ENCODE results near the gene MYO18A. TPM values are rescaled to one million over a fixed set of nuclear protein-coding genes. Genes with fewer than 3 reads are reported as not detected.

The MYO18A gene
- total RNA-seq, 4 donors from 2014 or later = 14.5 to 72.3 (median 50.8) TPM

DNA sequence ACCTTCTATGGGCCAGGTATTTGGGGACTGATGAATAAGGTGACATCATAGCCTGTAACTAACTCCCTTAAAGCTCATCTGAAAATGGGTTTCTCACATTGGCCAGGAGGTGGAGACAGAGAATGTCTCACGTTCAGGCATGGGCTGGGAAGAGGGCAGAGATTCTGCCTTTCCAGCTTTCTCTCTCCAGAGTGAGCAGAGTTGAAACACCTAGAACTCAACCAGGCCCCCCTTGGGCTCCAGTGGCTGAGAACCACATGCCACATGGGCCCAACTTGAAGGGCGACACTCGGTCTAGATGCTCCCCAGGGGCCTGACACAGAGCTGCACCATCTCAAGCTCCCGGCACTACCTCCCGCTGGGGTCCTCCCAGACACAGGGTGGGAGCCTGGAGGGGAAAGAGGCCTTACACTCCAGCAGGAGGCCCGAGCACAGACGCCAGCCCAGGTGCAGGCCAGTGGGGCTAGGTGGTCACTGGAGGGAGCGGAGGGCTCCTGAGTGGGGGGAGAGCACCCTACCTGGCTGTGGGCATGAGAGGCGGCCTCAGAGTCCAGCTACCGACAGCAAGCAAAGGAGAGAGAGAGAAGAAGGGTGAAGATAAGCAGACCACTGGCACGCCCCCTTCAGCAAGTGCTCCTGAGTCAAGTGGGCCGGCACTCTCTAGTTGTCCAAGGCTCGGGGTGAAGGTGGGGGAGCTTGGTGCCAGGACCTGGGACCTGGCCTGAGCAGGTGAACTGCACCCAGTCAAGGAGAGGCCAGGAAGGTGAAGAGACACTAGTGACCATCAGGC lies 55.9 kb downstream of the MYO18A start:
- TF ChIP-seq, protein P1, sequence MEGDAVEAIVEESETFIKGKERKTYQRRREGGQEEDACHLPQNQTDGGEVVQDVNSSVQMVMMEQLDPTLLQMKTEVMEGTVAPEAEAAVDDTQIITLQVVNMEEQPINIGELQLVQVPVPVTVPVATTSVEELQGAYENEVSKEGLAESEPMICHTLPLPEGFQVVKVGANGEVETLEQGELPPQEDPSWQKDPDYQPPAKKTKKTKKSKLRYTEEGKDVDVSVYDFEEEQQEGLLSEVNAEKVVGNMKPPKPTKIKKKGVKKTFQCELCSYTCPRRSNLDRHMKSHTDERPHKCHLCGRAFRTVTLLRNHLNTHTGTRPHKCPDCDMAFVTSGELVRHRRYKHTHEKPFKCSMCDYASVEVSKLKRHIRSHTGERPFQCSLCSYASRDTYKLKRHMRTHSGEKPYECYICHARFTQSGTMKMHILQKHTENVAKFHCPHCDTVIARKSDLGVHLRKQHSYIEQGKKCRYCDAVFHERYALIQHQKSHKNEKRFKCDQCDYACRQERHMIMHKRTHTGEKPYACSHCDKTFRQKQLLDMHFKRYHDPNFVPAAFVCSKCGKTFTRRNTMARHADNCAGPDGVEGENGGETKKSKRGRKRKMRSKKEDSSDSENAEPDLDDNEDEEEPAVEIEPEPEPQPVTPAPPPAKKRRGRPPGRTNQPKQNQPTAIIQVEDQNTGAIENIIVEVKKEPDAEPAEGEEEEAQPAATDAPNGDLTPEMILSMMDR (IDR thresholded peaks at IDR 0.05; ENCODE audit: low read depth) = no peak

DNA sequence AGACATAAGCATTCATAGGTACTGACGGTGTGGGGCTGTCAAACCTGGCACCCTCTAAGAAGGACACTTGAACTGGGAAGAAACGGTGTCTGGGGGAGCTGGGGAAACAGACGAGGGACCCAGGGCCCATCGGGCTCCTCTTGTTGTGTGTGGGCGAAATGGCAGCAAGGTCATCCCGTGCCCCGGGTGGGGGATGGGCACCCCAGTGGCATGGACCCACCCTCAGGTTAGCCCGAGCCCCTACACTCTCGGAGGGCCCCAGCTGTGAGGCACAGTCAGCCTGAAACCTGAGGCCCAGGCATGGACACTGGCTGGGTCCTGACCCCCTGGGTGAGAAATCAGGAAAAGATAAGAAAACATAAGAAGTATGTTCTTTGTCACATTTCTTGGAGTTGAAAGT lies 57.1 kb downstream of the MYO18A start:
- TF ChIP-seq, protein P1 (IDR thresholded peaks at IDR 0.05; ENCODE audit: low read depth) = no peak

DNA sequence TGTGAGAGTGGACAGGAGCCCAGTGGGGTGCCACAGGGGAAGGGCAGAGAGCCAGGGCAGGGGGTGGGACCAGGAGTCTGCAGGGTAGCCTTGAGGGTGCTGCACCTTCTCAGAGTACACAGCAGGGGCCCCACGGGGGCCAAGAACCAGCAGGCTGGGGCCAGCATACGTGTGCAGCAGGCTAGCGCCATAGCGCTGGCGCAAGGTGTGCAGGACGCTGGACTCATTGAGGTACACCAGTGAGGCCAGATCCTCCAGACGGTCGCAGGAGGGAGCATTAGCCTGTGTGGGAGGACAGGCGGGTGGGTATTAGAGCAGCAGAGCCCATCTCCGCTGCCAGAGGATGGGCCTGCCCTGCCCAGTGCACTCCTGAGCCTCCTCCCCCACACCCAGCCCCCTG lies 58.8 kb downstream of the MYO18A start:
- TF ChIP-seq, protein P1 (IDR thresholded peaks at IDR 0.05; ENCODE audit: low read depth) = no peak

GRCh38 chr17:29120433-29120832 lies 59.8 kb downstream of the MYO18A start:
- TF ChIP-seq, protein P1 (IDR thresholded peaks at IDR 0.05; ENCODE audit: low read depth) = no peak

GRCh38 chr17:29119265-29119664 lies 60.9 kb downstream of the MYO18A start:
- TF ChIP-seq, protein P1 (IDR thresholded peaks at IDR 0.05; ENCODE audit: low read depth) = no peak

- TF ChIP-seq, protein P1 (IDR thresholded peaks at IDR 0.05; ENCODE audit: low read depth) = no peak
These were observed 63.1 kb downstream of the MYO18A start for GRCh38 chr17:29116804-29117753.

Measured in subcutaneous adipose tissue (tissue), 4 donors.